ENCODE data around the gene CRYGC. TPM values are rescaled to one million over a fixed set of nuclear protein-coding genes. Genes with fewer than 3 reads are reported as not detected.

Gene CRYGC
- total and polyA plus RNA-seq, 2 of the 13 experiments (the other 11 are each of a cell fraction or from before 2014, with no cell fraction given), result 0.20 to 0.27 TPM

GRCh38 chr2:208175069-208175839 lies 45.6 kb upstream of the CRYGC start (continued):
- TF ChIP-seq RERE (CRISPR knock-in tag; IDR thresholded peaks at IDR 0.05; ENCODE audit: low read depth) (no peak), CSRNP1 (CRISPR knock-in tag; IDR thresholded peaks at IDR 0.05) (no peak), HNF4G (IDR thresholded peaks at IDR 0.05; ENCODE audit: borderline replicate concordance, low read depth, low read length) (no peak), HNF4G (CRISPR knock-in tag; IDR thresholded peaks at IDR 0.05; ENCODE audit: borderline replicate concordance, low read depth) (0 out of 2 replicates have a peak, but pooled peaks have one; percentile 31), ZBTB2 (CRISPR knock-in tag; IDR thresholded peaks at IDR 0.05; ENCODE audit: low read depth) (no peak), MAX (IDR thresholded peaks at IDR 0.05) (peak; percentile 31; the same call in 1 of the 2 replicates), KDM2A (CRISPR knock-in tag; IDR thresholded peaks at IDR 0.05; ENCODE audit: borderline replicate concordance, low read depth) (peak; percentile 94), KDM5B (CRISPR knock-in tag; IDR thresholded peaks at IDR 0.05; ENCODE audit: borderline replicate concordance) (no peak), ZFP36L2 (CRISPR knock-in tag; IDR thresholded peaks at IDR 0.05) (no peak), ATF2 (CRISPR knock-in tag; IDR thresholded peaks at IDR 0.05) (peak; percentile 67; the same call in 1 of the 2 replicates), REXO4 (CRISPR knock-in tag; IDR thresholded peaks at IDR 0.05; ENCODE audit: borderline replicate concordance) (no peak), ZNF124 (CRISPR knock-in tag; IDR thresholded peaks at IDR 0.05) (no peak), FOXP4 (CRISPR knock-in tag; IDR thresholded peaks at IDR 0.05) (0 out of 2 replicates have a peak, but pooled peaks have one; percentile 28), HNRNPK (IDR thresholded peaks at IDR 0.05; ENCODE audit: low read depth, low read length, poor library complexity, severe bottlenecking) (no peak), IKZF1 (IDR thresholded peaks at IDR 0.05) (no peak), SNAI1 (CRISPR knock-in tag; IDR thresholded peaks at IDR 0.05; ENCODE audit: borderline replicate concordance) (no peak)

Data from HepG2 (cell line).